Measurements from ENCODE around the gene ITGB4.

- TF ChIP-seq CTCF (IDR thresholded peaks at IDR 0.05) (no peak), POLR2A (IDR thresholded peaks at IDR 0.05) (no peak)
Observed at GRCh38 chr17:75720656-75721462, at the start of gene ITGB4.

All from ovary (tissue), 3 donors.